HG03095 (cell line): ENCODE measurements around the gene ALDH8A1.
"Not testable (repeated sequence)": the region's sequence is repeated elsewhere in the genome, so short reads cannot be mapped to it uniquely, and the experiment has no call there.

Source experiments
- ATAC-seq: cut with Tn5 transposase; IDR thresholded peaks from one replicate; pipeline ENCODE4 v1.9.1; 2021; ENCODE audit warnings: moderate library complexity; ENCODE audit not compliant: unreplicated experiment

ALDH8A1 gene

GRCh38 chr6:134911547-134911946 is 38.4 kb downstream of the ALDH8A1 start:
- no peak for ATAC-seq

GRCh38 chr6:134910593-134910935 is 39.3 kb downstream of the ALDH8A1 start:
- ATAC-seq: no peak

GRCh38 chr6:134909701-134910592 is 40.0 kb downstream of the ALDH8A1 start:
- no peak for ATAC-seq

- ATAC-seq: no peak
These were observed 40.9 kb downstream of the ALDH8A1 start for GRCh38 chr6:134908906-134909516.

GRCh38 chr6:134904731-134905130 is 45.2 kb downstream of the ALDH8A1 start:
- ATAC-seq: not testable (repeated sequence)

- ATAC-seq: no peak
These were observed 46.5 kb downstream of the ALDH8A1 start for GRCh38 chr6:134903448-134903847.

GRCh38 chr6:134902936-134903335 is 47.0 kb downstream of the ALDH8A1 start:
- no peak for ATAC-seq

GRCh38 chr6:134902074-134902861 is 47.6 kb downstream of the ALDH8A1 start:
- no peak for ATAC-seq

- no peak for ATAC-seq
These were observed 51.3 kb downstream of the ALDH8A1 start for GRCh38 chr6:134898575-134898974.

GRCh38 chr6:134898166-134898565 is 51.7 kb downstream of the ALDH8A1 start:
- not testable (repeated sequence) for ATAC-seq

GRCh38 chr6:134896910-134897309 is 53.0 kb downstream of the ALDH8A1 start:
- ATAC-seq: no peak

GRCh38 chr6:134894800-134895199 is 55.1 kb downstream of the ALDH8A1 start:
- ATAC-seq: no peak

GRCh38 chr6:134892362-134892761 is 57.5 kb downstream of the ALDH8A1 start:
- no peak for ATAC-seq

- no peak for ATAC-seq
These were observed 58.3 kb downstream of the ALDH8A1 start for GRCh38 chr6:134891633-134892032.

GRCh38 chr6:134888316-134888715 is 61.6 kb downstream of the ALDH8A1 start:
- ATAC-seq: no peak

GRCh38 chr6:134884752-134885151 is 65.1 kb downstream of the ALDH8A1 start:
- ATAC-seq: no peak

- ATAC-seq: no peak
These were observed 66.6 kb downstream of the ALDH8A1 start for GRCh38 chr6:134883314-134883713.

- ATAC-seq: peak; percentile 70
These were observed 67.4 kb downstream of the ALDH8A1 start for GRCh38 chr6:134882426-134883038.

- no peak for ATAC-seq
These were observed 69.3 kb downstream of the ALDH8A1 start for GRCh38 chr6:134880487-134881190.

- ATAC-seq: no peak
These were observed 71.8 kb downstream of the ALDH8A1 start for GRCh38 chr6:134878136-134878535.

GRCh38 chr6:134875367-134875766 is 74.5 kb downstream of the ALDH8A1 start:
- no peak for ATAC-seq
